Neural progenitor cell (in vitro differentiated cells): ENCODE measurements around the gene TTC8.

Experiments used
- CTCF ChIP-seq: fragments of 200-600 bp; sonication (generic); IDR thresholded peaks from 2 replicates; pipeline ENCODE4 v1.5.1; 2017; ENCODE audit warnings: antibody characterized with exemption, mild to moderate bottlenecking
- EZH2phosphoT487 ChIP-seq: fragments of 200-600 bp; sonication (generic); IDR thresholded peaks from 2 replicates; pipeline ENCODE4 v1.6.1; 2017; ENCODE audit warnings: antibody characterized with exemption

GRCh38 chr14:88808359-88808758 lies 16.1 kb upstream of the TTC8 start:
- TF ChIP-seq CTCF (no peak), EZH2phosphoT487 (no peak)
